Measurements from ENCODE around the gene PRKX.
A peak's percentile ranks its signal among the peaks of the same experiment; 100 is the strongest.
"Not testable (repeated sequence)": the region's sequence is repeated elsewhere in the genome, so short reads cannot be mapped to it uniquely, and the experiment has no call there.

Gene PRKX

DNA sequence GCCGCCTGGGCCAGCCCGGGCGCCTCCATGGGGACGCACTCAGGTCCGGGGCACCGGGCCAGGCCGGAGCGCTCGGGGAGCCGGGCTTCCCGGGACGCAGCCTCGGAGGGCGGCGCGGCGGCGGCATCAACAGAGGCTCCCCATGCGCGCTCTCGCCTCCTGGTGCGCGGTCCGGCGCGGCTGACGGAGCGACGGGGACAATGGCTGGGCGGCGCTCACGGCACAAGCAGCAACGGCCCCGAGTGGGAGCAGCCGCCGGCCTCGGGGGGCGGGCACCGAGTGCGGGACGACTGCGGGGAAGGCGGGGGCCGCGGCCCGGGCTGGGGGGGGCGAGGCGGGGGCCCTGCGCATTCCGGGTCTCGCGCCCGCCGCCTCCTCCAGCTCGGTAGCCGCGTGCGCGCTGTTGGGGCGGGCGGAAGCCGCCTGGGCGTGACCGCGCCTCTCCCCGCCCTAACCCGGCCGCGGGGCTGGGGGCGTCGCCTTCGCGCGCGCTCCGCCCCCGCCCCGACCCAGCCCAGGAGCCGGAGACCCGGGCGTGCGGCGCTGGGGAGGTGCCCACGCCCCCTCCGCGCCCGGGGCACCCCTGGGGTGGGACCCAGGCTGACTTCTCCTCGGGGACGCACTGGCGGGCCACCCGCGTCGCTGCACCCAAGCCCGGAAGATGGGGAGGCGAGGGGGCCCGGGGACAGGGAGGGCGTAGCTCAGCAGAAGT, at the start of gene PRKX:
TSS of gene PRKX (minus strand) at position 425 of the 712 bp plus-strand sequence. CDS start at position 29, 396 bp downstream.
- peak; percentile 45 for DNase-seq

DNA sequence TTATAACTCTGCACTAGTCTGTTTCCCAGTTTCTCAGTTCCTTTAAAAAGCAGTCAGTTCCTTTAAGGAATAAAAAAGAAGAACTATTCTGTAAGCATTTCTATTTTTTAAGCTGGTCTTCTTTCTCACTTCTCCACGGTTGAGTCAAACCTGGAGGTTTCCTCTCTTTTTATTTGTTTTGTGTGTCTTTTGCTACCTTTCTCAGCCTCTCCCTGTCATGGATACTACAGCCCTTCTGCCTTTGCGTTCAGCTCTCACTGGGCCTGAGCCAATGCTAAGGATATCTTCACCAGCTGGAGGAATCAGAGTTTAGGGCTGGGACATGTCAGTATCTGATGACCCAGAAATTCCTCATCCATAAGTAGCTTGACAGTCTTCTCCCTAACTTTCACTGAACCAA, 49.7 kb upstream of the PRKX start:
- no peak for DNase-seq

DNA sequence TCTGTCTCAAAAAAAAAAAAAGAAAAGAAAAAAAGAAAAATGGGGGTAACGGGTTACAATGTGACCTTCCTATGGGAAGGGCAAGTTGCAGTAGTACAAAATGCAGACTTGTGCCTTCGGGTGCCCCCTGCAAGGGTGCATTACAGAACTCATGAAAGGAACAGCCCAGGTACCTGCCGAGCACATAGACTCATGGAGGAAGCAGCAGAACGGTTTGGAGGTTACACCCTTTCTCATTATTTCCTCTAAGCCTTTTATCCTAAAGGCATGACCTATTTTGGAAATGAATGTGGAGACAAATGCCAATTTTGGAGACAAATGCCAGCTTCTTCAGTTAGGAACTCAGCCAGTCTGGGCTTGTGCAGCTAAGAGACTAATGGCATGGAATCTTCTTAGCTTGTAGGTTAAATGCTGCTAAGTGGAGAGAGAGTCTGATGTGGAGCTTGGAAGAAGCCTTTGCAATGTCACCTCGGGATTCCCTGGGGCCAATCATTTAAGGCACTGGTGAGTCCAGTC, 44.1 kb upstream of the PRKX start:
- DNase-seq: peak; percentile 1

DNA sequence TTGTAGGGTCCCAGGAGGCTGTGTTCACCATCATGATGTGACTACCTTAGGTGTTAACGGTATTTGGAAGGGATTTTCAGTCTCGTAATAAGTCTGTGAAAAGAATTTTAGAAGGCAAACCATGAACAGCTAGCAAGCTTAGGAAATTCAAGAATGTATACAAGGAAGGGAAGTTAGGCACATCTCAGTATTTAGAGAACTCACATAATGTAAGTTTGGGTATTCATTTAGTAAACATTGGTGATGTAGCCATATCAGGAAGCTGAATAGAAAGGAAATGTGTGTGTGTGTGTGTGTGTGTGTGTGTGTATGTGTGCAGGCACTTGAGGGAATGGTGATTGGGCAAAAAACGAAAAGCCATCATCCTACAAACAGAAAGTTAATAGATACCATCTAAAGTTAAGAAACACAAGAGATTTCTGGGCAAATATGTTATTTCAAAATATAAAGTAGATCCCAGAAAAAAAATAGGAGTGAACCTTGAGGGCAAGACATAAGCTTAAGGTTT, 34.7 kb upstream of the PRKX start:
- DNase-seq: no peak

DNA sequence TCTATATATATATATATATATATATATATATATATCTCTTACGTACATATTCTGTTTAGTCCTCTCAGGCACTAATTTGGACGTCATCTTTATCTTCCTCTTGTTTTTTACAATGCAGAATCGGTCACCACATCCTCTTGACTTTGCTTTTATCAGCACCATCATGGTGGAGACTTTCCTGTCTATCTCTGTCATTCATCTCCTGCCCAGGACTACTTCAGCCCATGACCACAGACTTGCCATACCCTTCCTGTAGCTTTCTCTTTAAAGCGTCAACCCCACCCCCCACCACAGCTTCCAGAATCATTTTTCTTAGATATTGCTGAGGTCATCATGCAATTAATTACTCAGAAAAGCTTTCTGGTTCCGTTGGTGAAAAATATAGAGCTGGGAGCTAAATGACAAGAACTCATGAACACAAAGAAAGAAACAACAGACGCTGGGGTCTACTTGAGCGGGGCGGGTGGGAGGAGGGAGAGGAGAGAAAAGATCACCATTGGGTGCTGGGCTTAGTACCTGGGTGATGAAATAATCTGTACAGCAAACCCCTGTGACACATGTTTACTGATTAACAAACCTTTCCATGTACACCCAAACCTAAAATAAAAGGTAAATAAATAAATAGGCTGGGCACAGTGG, 30.5 kb upstream of the PRKX start:
- DNase-seq: no peak

DNA sequence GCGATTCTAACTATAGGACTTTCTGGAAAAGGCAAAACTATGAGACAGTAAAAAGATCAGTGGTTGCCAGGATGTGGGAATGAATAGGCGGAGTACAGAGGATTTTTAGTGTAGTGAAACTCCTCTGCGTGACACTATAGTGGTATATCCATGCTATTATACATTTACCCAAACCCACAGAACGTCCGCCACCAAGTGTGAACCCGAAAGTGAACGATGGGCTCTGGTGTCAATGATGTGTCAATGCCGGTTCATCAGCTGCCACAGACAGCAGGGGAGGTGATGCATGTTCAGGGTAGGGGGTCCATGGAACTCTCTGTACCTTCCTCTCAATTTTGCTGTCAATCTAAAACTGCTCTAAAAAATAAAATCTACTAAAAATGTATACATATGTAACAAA, 27.5 kb upstream of the PRKX start:
- DNase-seq: not testable (repeated sequence)

DNA sequence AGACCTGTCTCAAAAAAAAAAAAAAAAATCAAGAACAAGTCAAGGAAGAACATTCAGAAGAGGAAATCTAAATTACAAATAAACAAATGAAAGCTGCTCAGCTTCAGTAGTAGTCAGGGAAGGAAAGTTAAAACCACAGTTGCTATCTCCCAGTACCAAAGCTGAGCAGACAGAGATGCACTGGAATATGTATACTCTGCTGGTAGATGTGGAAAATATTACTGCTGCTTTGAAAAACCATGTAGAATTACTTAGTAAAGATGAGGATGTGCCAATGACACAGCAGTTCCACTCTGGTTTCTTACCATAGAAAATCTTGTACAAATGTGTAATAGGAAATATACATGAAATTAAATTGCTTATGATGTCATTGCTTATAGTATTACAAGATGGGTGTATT, 25.1 kb upstream of the PRKX start:
- DNase-seq: no peak

DNA sequence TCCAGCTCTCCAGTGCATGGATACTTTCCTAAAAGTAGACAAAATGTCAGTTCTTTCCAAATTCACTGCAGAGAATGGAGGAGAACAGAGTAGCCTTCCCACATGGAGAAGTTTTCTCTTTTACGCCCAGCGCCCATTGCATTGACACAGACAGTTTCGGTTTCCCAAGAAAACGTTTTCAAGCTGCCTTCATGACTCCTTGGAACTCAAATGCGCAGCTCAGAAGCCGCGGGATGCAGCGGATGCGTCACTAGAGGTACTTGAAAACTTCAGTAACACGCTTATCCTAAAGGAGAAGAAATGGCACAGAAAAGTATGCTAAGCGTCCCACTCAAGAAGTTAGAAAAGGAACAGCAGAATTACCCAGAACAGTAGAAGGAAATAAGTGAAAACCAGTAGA, 23.1 kb upstream of the PRKX start:
- DNase-seq: not testable (repeated sequence)

DNA sequence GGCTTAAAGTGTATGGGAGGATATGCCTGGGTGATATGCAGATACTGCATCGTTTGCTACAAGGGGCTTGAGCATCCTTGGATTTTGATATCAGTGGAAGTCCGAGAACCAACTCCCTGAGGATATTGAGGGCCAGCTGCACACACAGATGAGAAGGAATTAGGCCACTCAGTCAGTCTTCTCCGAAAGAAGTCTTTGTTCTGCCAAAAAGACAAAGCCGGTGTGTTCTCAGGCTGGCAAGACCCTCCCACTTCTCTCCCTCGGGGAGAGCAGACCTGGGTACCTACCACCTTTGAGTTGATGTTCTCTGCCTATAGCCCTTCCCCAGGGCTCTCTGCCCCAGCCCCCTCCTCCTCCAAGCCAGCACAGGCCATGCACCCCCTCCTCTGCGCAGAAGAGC, 22.4 kb upstream of the PRKX start:
- not testable (repeated sequence) for DNase-seq

DNA sequence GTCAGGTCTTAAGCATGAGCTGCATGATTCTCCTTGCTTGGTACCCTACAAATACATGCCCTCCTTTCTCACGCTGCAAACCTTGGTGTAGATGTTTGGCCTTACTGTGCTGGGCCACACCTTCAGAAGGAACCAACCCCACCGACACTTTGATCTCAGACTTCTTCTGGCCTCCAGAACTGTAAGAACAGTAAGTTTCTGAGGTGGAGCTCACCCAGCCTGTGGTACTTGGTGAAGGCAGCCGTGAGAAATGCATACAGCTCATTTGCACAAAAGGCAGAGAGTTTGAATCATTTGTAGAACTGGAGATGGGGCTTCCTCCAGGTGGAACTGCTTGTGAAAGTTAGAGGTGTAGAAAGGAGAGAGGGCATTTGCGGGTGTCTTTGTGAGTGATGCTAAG, 21.0 kb upstream of the PRKX start:
- DNase-seq: not testable (repeated sequence)

DNA sequence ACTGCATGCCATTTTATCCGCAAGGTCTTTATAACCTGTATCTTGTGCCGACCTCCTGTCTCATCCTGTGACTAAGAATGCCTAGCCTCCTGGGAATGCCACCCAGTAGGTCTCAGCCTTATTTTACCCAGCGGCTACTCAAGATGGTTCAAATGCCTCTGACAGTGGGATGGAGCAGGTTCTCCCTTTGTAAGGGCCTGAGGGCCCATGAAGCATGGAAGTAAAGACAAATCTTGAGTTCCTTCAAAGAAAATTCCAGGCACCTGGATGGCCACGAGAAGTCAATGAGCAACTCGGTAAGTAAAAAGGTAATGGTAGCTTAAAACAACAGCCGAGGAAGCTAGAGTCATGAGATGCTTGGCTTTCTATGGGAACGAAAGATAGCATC, 19.6 kb upstream of the PRKX start:
- no peak for DNase-seq

DNA sequence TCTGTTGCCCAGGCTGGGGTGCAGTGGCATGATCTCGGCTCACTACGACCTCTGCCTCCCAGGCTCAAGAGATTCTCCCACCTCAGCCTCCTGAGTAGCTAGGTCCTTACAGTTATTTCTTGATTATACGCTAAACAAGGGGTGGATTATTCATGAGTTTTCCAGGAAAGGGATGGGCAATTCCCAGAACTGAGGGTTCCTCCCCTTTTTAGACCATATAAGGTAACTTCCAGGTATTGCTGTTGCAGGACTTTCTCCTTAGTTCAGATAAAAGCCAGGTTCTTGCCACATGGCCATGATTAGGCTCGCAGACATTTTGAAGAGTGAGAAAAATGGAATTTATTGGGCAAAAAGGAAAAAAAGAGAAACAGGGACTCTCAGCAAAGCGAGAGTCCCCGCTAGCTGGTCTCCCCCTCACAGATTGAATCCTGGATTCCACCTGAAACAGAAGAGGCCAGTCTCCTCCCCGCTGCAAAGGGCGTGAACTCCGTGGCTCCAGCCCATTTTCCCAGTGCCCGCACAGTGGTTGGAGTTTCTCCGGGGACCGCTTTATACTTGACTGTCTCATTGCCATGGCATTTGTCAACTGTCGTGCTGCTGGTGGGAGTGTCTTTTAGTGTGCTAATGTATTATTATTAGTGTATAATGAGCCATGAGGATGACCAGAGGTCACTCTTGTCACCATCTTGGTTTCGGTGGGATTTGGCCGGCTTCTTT, 19.0 kb upstream of the PRKX start:
- not testable (repeated sequence) for DNase-seq

DNA sequence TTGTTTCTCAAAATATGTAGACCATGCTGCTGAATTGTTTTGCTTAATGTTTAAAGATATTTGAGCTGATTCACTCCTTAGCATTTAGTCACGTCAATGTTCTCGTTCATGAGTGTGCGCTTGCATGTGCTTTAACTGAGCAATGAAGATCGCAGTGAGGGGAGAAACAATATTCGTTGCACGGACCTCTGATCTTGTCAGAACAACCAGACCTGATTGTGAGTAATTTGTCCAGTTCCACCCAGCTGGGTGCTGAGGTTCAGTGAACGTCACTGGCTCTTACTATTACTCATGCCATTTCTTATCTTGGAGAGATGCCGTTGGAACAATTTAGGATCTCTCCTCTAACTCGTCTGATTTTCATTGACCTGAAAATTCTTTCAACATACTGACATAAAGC, 15.0 kb upstream of the PRKX start:
- DNase-seq: no peak

DNA sequence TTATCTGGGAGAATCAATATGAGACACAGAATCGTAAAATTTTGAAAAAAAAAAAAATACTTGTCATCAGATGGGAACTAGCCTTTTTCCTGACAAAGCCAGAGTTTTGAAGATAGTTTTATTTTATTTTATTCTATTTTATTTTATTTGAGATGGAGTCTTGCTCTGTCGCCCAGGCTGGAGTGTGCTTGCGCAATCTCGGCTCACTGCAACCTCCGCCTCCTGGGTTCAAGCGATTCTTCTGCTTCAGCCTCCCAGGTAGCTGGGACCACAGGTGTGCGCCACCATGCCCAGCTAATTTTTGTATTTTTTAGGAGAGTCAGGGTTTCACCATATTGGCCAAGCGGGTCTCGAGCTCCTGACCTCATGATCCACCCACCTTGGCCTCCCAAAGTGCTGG, 10.0 kb upstream of the PRKX start:
- DNase-seq: not testable (repeated sequence)

DNA sequence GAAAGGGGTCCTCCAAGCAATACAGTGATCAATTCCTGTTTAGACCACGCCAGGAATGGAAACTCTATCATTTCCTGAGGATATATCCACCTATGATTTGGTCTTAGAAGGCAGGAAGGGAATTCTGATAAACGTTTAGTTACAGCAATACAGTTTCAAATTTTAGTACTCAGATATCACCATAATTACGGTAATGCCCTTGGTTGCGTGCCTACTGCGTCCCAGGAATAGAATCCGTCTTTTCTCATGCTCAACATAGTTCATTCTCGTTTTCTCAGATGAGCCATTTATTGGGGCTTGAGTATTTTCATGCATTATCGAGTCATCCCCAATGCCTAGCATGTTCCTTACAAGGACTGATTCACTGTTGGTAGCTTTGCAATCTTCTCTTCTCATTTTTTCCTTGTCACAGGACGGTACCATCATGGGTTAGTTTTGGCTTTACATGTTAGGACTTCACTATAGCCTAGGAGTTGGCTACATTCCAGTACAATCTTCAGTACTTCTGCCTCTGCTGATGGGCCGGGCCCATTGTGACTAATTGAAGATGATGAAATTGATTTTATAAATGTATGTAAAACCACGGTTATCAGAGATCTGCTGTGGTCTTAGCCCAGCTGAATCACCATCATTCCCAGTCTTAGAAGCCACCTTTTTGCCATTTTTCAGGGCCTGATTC, 4.4 kb upstream of the PRKX start:
- DNase-seq: no peak

DNA sequence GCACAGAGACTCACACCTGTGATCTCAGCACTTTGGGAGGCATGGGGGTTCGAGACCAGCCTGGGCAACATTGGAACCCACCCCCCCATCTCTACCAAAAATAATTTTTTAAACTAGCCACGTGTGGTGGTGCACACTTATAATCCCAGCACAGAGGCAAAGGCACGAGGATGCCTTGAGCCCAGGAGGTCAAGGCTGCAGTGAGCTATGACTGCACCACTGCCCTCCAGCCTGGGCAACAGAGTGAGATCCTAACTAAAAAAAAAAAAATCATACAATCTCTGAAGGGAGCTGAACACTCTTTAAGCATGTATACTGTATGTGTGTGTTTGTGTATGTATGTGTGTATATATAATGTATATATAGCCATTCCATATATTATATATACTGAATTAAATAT, 2.5 kb upstream of the PRKX start:
- no peak for DNase-seq

DNA sequence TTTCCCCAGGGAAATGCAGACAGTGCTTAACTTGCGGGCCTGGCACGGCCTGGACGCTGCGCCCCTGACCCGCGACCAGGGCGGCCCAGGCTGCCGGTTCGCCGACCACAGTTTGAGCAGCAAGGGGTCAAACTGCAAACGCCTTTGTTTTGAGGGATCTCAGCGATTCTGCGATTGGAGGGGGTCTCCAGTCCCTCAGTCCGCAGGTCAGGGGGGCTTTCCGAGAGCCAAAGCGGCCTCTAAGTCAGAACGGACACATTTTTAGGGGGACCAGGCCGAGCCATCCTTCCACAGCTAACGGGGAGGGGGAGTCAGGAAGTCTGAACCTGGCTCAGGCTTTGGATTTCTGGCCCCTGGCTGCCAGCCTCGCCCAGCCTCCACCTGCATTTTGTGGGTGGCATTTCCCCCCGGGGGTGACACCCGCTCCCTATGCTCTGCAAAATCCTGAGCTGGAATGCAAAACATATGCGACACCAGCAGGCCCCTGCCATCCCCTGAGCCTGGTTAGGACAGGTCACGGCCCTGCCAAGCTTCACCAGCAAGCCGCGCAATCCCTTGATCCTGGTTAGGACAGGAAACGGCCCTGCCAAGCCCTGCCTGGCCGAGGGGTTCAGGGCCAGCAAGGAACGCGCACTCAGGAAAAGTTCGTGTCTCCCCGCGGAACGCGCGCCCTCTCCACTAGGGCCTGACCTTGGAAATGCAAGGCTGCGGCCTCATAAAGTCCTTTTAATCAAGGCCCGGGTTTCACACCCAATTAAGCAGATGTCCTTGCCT, 1.4 kb upstream of the PRKX start:
- DNase-seq: not testable (repeated sequence)

DNA sequence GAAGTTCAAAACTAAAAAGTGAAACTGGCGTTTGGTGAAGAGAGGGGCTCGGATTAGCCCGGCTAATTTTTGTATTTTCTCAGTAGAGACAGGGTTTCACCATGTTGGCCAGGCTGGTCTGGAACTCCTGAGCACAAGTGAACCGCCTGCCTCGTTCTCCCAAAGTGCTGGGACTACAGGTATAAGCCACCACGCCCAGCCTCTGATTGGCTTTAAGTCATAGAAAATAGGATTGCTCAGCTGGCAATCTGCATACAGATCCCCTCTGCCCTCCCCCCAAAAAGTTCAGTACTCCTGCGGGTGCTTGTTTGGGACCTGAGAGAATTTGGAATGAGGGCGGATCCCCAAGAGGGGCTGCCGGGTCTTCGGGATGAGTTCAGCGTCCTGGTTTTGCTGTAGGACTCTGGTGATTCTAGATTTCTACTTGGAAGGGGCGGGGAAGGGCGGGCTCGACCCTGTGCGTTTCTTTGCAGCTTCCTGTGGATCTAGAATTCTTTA, 537 bp upstream of the PRKX start:
- no peak for DNase-seq

DNA sequence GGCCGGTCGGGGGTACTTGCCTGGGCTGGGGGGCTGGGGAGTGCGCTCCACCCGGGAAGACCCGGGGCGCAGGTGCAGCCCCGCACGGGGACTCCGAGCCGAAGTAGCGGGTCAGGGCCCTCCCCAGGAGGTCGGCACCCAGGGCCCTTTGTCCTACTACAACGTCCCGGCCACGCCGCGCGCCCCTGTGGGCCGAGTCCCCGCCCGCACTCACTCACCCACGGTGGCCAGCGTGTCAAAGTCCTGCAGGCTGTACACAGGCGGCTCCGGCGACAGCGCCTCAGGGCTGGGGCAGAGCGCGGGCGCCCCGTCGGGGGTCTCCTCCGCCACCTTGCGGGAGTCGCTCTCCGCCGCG, 602 bp downstream of the PRKX start:
- DNase-seq: peak; percentile 13

DNA sequence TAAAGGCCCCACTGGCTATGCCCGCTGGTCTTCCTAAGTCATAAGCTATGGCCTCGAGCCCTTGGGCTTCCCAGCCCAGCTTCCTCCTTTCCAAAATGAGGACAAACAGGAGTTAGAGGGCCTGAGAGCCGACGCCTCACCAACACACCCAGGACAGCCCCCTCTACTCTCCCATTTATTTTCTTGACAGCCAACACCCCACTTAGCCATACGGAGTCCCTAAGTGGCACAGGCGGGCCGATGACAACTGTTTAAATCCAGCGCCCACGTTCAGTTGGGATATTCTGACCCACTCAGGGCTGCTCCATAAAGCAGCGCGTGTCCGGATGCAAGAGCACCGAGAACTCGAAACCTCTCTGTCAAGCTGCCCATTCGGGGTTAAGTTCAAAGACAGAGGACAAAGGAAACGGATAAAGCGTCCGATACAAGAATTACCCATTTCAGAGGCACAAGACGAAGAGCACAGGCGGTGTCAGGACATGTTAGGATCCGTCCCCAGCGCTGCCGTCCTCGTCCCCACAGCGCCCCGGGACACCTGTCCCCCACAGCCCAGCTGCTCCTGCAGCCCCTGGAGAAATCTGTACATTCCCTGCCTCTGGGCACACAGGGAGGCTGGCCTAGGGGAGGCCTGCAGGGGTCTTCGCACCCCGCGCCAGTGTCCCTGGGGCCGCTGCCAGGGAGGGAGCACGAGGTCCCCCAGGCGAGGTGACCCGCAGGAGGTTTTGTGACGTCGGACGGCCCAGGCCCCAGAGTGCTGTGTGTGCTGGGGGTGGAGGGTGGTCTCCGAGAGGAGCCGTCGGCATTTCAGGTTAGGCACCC, 1.2 kb downstream of the PRKX start:
- DNase-seq: peak; percentile 31

DNA sequence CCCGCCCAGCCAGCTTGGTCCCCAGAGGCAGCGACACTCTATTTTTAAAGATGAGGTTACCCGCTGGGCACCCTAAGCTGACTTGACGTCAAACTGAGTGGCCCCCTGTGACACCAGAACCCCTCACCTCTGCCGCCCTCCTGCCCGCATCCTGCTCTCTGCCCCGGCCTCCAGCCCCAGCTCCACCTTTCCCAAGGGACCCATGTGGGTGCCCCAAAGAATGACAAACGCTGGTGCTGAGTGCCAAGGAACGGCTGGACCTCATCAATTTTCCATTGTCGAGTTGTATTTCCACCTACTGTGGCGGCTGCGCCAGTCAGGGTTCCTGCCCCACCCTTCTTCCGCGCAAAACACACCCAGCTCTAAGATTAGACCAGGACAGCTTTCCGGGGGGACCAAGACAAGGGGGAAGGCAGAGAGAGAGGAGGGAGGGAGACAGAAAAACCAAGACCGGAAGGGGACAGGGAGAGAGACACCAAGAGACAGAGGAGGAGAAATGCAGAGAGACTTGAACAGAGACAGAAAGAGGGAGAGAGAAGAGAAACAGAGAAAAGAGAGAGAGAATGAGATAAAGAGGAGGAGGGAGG, 2.0 kb downstream of the PRKX start:
- DNase-seq: no peak
